Measurements from ENCODE around the gene MOXD1. TPM values are rescaled to one million over a fixed set of nuclear protein-coding genes. Genes with fewer than 3 reads are reported as not detected.
A peak's percentile ranks its signal among the peaks of the same experiment; 100 is the strongest.

Gene MOXD1
- total RNA-seq, 1 donor, result 19.5 TPM

GRCh38 chr6:132259070-132259469 lies 142.2 kb downstream of the MOXD1 start:
- no peak overlapping the region for H2AFZ ChIP-seq (ENCODE audit: low read length)
- no peaks in the 10 kb centered on the region for H3K27me3 ChIP-seq (ENCODE audit: insufficient read depth, low read length)
- no peaks in the 10 kb centered on the region for H3K36me3 ChIP-seq (ENCODE audit: insufficient read depth, low read length)
- H3K4me1 ChIP-seq (ENCODE audit: insufficient read depth, low read length), result peaks cover 9% of the 10 kb centered on the region
- H3K27ac ChIP-seq (ENCODE audit: low read depth, low read length), result no peak overlapping the region
- no peak for DNase-seq (ENCODE audit: insufficient read length, low spot score, missing footprints)
- H3K4me3 ChIP-seq (ENCODE audit: insufficient read depth, low read length), result no peak overlapping the region
- TF ChIP-seq, protein P1, sequence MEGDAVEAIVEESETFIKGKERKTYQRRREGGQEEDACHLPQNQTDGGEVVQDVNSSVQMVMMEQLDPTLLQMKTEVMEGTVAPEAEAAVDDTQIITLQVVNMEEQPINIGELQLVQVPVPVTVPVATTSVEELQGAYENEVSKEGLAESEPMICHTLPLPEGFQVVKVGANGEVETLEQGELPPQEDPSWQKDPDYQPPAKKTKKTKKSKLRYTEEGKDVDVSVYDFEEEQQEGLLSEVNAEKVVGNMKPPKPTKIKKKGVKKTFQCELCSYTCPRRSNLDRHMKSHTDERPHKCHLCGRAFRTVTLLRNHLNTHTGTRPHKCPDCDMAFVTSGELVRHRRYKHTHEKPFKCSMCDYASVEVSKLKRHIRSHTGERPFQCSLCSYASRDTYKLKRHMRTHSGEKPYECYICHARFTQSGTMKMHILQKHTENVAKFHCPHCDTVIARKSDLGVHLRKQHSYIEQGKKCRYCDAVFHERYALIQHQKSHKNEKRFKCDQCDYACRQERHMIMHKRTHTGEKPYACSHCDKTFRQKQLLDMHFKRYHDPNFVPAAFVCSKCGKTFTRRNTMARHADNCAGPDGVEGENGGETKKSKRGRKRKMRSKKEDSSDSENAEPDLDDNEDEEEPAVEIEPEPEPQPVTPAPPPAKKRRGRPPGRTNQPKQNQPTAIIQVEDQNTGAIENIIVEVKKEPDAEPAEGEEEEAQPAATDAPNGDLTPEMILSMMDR (IDR thresholded peaks at IDR 0.05; ENCODE audit: extremely low read depth, low read depth, low read length), result peak; percentile 56
- no peaks in the 10 kb centered on the region for H3K9me3 ChIP-seq (ENCODE audit: low read depth, low read length)
- peak overlapping the region; percentile 9 for H3K4me2 ChIP-seq (ENCODE audit: insufficient read depth, low read length)
- H3K79me2 ChIP-seq (ENCODE audit: insufficient read depth, low read length), result no peaks in the 10 kb centered on the region
- no peaks in the 10 kb centered on the region for H4K20me1 ChIP-seq (ENCODE audit: insufficient read depth, low read length)

- Histone ChIP-seq H2AFZ (ENCODE audit: low read length) (no peak overlapping the region), H3K27ac (ENCODE audit: low read depth, low read length) (no peak overlapping the region), H3K4me2 (ENCODE audit: insufficient read depth, low read length) (no peak overlapping the region), H3K4me3 (ENCODE audit: insufficient read depth, low read length) (no peak overlapping the region), H3K27me3 (ENCODE audit: insufficient read depth, low read length) (no peaks in the 10 kb centered on the region), H4K20me1 (ENCODE audit: insufficient read depth, low read length) (no peaks in the 10 kb centered on the region), H3K9me3 (ENCODE audit: low read depth, low read length) (no peaks in the 10 kb centered on the region), H3K4me1 (ENCODE audit: insufficient read depth, low read length) (peaks cover 9% of the 10 kb centered on the region), H3K79me2 (ENCODE audit: insufficient read depth, low read length) (no peaks in the 10 kb centered on the region), H3K36me3 (ENCODE audit: insufficient read depth, low read length) (no peaks in the 10 kb centered on the region)
- TF ChIP-seq, protein P1 (IDR thresholded peaks at IDR 0.05; ENCODE audit: extremely low read depth, low read depth, low read length), result no peak
- no peak for DNase-seq (ENCODE audit: insufficient read length, low spot score, missing footprints)
Observed at GRCh38 chr6:132257561-132257960, 143.7 kb downstream of the MOXD1 start.

DNA sequence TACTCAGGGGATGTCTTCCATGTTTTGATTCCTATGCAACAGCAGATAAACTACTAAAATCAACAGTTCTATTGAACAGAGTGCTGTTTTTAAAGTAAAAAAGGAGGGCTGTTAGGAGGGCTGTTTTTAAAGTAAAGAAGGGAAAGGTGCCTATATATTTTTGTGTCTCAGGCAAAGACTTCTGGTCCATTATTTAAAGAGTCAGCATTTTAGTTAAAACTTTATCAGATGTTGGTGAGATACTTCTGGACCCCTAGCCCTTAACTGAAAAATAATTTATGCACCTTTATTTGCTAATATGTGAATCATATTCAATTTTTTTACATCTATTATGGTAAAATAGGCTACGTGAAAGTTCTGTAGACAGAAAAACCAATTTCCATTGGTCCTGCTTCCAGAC lies 144.8 kb downstream of the MOXD1 start:
- Histone ChIP-seq H3K27ac (ENCODE audit: low read depth, low read length) (no peak overlapping the region), H3K36me3 (ENCODE audit: insufficient read depth, low read length) (no peaks in the 10 kb centered on the region), H3K4me2 (ENCODE audit: insufficient read depth, low read length) (no peak overlapping the region), H3K79me2 (ENCODE audit: insufficient read depth, low read length) (no peaks in the 10 kb centered on the region), H3K4me1 (ENCODE audit: insufficient read depth, low read length) (peaks cover 9% of the 10 kb centered on the region), H3K4me3 (ENCODE audit: insufficient read depth, low read length) (no peak overlapping the region), H3K27me3 (ENCODE audit: insufficient read depth, low read length) (no peaks in the 10 kb centered on the region), H4K20me1 (ENCODE audit: insufficient read depth, low read length) (no peaks in the 10 kb centered on the region), H3K9me3 (ENCODE audit: low read depth, low read length) (peaks cover 3% of the 10 kb centered on the region), H2AFZ (ENCODE audit: low read length) (no peak overlapping the region)
- TF ChIP-seq, protein P1 (IDR thresholded peaks at IDR 0.05; ENCODE audit: extremely low read depth, low read depth, low read length), result no peak
- DNase-seq (ENCODE audit: insufficient read length, low spot score, missing footprints), result no peak

DNA sequence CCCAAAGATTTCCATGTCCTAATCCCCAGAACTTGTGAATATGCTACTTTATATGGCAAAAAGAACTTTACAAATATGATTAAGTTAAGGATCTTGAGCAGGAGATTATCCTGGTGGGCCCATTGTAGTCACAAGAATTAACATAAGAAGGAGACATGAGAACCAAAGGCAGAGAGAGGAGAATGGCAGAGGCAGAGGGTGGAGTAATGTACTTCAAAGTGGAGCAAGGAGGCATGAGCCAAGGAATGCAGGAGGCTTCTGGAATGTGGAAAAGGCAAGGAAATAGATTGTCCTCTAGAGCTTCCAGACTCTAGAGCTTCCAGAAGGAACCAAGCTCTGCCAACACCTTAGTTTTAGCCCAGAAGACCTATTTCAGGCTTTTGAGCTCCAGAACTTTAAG lies 147.4 kb downstream of the MOXD1 start:
- peaks cover 8% of the 10 kb centered on the region for H3K4me1 ChIP-seq (ENCODE audit: insufficient read depth, low read length)
- no peaks in the 10 kb centered on the region for H3K79me2 ChIP-seq (ENCODE audit: insufficient read depth, low read length)
- no peak overlapping the region for H3K27ac ChIP-seq (ENCODE audit: low read depth, low read length)
- H4K20me1 ChIP-seq (ENCODE audit: insufficient read depth, low read length), result no peaks in the 10 kb centered on the region
- H3K27me3 ChIP-seq (ENCODE audit: insufficient read depth, low read length), result no peaks in the 10 kb centered on the region
- DNase-seq (ENCODE audit: insufficient read length, low spot score, missing footprints), result no peak
- no peak overlapping the region for H3K4me2 ChIP-seq (ENCODE audit: insufficient read depth, low read length)
- TF ChIP-seq, protein P1 (IDR thresholded peaks at IDR 0.05; ENCODE audit: extremely low read depth, low read depth, low read length), result no peak
- H3K36me3 ChIP-seq (ENCODE audit: insufficient read depth, low read length), result no peaks in the 10 kb centered on the region
- H3K9me3 ChIP-seq (ENCODE audit: low read depth, low read length), result peaks cover 3% of the 10 kb centered on the region
- H2AFZ ChIP-seq (ENCODE audit: low read length), result no peak overlapping the region
- H3K4me3 ChIP-seq (ENCODE audit: insufficient read depth, low read length), result no peak overlapping the region

Data from osteoblast (primary cell).